ENCODE results near the gene PGLYRP4.

DNA sequence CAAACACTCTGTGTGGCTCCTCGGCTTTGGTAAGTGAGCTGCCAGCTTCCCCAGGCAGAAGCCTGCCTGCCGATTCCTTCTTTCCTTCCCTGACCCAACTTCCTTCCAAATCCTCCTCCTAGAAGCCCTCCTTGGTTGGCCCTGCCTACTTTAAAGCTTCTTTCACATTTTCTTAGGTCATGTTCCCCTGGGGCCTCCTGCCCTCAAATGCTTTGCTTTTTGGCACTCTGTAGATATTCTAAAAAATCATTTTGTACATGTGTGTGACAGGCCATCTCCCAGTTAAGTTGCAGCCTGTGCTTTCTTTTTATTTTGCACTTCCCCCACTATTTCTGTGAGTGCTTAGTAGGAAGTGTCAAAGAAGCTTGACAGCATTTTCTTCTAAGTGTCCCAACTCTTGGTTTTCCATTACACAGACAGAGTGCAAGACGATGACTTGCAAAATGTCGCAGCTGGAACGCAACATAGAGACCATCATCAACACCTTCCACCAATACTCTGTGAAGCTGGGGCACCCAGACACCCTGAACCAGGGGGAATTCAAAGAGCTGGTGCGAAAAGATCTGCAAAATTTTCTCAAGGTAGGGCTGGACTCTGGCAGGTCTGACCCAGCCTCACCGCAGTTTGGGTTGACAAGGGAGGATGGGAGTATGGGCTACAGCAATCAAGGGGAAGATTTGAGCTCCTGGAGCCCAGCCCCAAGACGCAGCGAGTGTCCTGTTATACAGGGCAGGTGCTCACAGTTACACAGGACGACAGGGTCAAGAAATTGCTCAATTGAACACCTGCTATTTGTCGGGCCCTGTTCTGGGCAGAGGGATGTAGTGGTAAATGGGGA, 9.4 kb upstream of the PGLYRP4 start, which contains the start of gene S100A9:
- TF ChIP-seq CTCF (conservative IDR thresholded peaks at IDR 0.05 in 1 of 2, IDR thresholded peaks at IDR 0.05 in 1 of 2; ENCODE audit: extremely low read depth in 1 of 2, insufficient read depth in 1 of 2, low read depth in 1 of 2, low read length in 2 of 2) = no peak
- no peak for TF ChIP-seq EZH2 (IDR thresholded peaks at IDR 0.05; ENCODE audit: borderline replicate concordance, low read length)
